ENCODE measurements around the gene DDA1. TPM values are rescaled to one million over a fixed set of nuclear protein-coding genes. Genes with fewer than 3 reads are reported as not detected.
A peak's percentile ranks its signal among the peaks of the same experiment; 100 is the strongest.

DDA1 gene
- total and polyA plus RNA-seq, 10 of the 15 experiments (the other 5 are each of a cell fraction or from before 2014, with no cell fraction given), result 0.76 to 71.0 (median 39.4) TPM

GRCh38 chr19:17305517-17306284 is 3.7 kb upstream of the DDA1 start, which contains the start of gene MRPL34 (continued):
- no peak for TF ChIP-seq E4F1 (IDR thresholded peaks at IDR 0.05; ENCODE audit: borderline replicate concordance, partially characterized antibody)
- no peak for TF ChIP-seq SMAD1 (IDR thresholded peaks at IDR 0.05; ENCODE audit: low read depth, partially characterized antibody)
- TF ChIP-seq NBN (IDR thresholded peaks at IDR 0.05), result 0 out of 2 replicates have a peak, but pooled peaks have one; percentile 71
- TF ChIP-seq POLR2AphosphoS5 (IDR thresholded peaks at IDR 0.05; ENCODE audit: low read length), result peak; percentile 56
- TF ChIP-seq STAT3 (IDR thresholded peaks at IDR 0.05; ENCODE audit: low read depth, low read length), result no peak
- TF ChIP-seq, protein P1, sequence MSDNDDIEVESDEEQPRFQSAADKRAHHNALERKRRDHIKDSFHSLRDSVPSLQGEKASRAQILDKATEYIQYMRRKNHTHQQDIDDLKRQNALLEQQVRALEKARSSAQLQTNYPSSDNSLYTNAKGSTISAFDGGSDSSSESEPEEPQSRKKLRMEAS (IDR thresholded peaks at IDR 0.05; ENCODE audit: low read depth, low read length), result no peak; the same call in 1 of the 2 replicates
- peak; percentile 90 for TF ChIP-seq SMARCA5 (IDR thresholded peaks at IDR 0.05)
- TF ChIP-seq KAT2A (conservative IDR thresholded peaks at IDR 0.05; ENCODE audit: control insufficient read depth, low read depth, low read length), result no peak
- TF ChIP-seq CREB1 (IDR thresholded peaks at IDR 0.05; ENCODE audit: low read depth), result no peak; the same call in none of the 2 replicates
- TF ChIP-seq MYB (IDR thresholded peaks at IDR 0.05; ENCODE audit: borderline replicate concordance, low read depth, low read length), result peak; percentile 59; the same call in 1 of the 2 replicates
- TF ChIP-seq FOXK2 (IDR thresholded peaks at IDR 0.05), result peak; percentile 45
- peak; percentile 100; the same call in 1 of the 2 replicates for TF ChIP-seq TCF12 (IDR thresholded peaks at IDR 0.05; ENCODE audit: low read depth, low read length)
- TF ChIP-seq BHLHE40 (IDR thresholded peaks at IDR 0.05; ENCODE audit: borderline replicate concordance in 1 of 2, low read depth in 2 of 2, low read length in 1 of 2), result peak; percentile 4 to 80; a peak in 2 of 4 replicates
- TF ChIP-seq NR2C1 (IDR thresholded peaks at IDR 0.05), result peak; percentile 37; the same call in 1 of the 2 replicates
- TF ChIP-seq DPF2 (IDR thresholded peaks at IDR 0.05), result peak; percentile 67
- TF ChIP-seq RB1 (IDR thresholded peaks at IDR 0.05; ENCODE audit: borderline replicate concordance), result peak; percentile 92
- TF ChIP-seq NFXL1 (IDR thresholded peaks at IDR 0.05; ENCODE audit: borderline replicate concordance), result no peak
- TF ChIP-seq ETV6 (conservative IDR thresholded peaks at IDR 0.05 in 1 of 2, IDR thresholded peaks at IDR 0.05 in 1 of 2; ENCODE audit: borderline replicate concordance in 1 of 2, low read depth in 1 of 2), result no peak
- 0 out of 2 replicates have a peak, but pooled peaks have one; percentile 65 for TF ChIP-seq ZNF207 (IDR thresholded peaks at IDR 0.05; ENCODE audit: borderline replicate concordance)
- peak; percentile 27; the same call in 1 of the 2 replicates for TF ChIP-seq HDGF (IDR thresholded peaks at IDR 0.05)
- TF ChIP-seq RELA (IDR thresholded peaks at IDR 0.05; ENCODE audit: borderline replicate concordance, partially characterized antibody), result peak; percentile 43
- TF ChIP-seq, protein P2, sequence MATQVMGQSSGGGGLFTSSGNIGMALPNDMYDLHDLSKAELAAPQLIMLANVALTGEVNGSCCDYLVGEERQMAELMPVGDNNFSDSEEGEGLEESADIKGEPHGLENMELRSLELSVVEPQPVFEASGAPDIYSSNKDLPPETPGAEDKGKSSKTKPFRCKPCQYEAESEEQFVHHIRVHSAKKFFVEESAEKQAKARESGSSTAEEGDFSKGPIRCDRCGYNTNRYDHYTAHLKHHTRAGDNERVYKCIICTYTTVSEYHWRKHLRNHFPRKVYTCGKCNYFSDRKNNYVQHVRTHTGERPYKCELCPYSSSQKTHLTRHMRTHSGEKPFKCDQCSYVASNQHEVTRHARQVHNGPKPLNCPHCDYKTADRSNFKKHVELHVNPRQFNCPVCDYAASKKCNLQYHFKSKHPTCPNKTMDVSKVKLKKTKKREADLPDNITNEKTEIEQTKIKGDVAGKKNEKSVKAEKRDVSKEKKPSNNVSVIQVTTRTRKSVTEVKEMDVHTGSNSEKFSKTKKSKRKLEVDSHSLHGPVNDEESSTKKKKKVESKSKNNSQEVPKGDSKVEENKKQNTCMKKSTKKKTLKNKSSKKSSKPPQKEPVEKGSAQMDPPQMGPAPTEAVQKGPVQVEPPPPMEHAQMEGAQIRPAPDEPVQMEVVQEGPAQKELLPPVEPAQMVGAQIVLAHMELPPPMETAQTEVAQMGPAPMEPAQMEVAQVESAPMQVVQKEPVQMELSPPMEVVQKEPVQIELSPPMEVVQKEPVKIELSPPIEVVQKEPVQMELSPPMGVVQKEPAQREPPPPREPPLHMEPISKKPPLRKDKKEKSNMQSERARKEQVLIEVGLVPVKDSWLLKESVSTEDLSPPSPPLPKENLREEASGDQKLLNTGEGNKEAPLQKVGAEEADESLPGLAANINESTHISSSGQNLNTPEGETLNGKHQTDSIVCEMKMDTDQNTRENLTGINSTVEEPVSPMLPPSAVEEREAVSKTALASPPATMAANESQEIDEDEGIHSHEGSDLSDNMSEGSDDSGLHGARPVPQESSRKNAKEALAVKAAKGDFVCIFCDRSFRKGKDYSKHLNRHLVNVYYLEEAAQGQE (IDR thresholded peaks at IDR 0.05; ENCODE audit: low read depth, low read length), result no peak
- TF ChIP-seq ZSCAN29 (IDR thresholded peaks at IDR 0.05), result 0 out of 2 replicates have a peak, but pooled peaks have one; percentile 28
- TF ChIP-seq TBL1XR1 (IDR thresholded peaks at IDR 0.05; ENCODE audit: low read depth, low read length), result no peak
- TF ChIP-seq RFX5 (IDR thresholded peaks at IDR 0.05; ENCODE audit: low read depth, low read length), result no peak
- TF ChIP-seq SPI1 (IDR thresholded peaks at IDR 0.05; ENCODE audit: borderline replicate concordance, insufficient read depth, low read depth, low read length), result no peak

Data from GM12878 (cell line).